Measurements from ENCODE around the gene FKBP1A. TPM values are rescaled to one million over a fixed set of nuclear protein-coding genes. Genes with fewer than 3 reads are reported as not detected.

FKBP1A gene
- total and polyA plus RNA-seq, 9 donors = 64.7 to 697 (median 154) TPM

DNA sequence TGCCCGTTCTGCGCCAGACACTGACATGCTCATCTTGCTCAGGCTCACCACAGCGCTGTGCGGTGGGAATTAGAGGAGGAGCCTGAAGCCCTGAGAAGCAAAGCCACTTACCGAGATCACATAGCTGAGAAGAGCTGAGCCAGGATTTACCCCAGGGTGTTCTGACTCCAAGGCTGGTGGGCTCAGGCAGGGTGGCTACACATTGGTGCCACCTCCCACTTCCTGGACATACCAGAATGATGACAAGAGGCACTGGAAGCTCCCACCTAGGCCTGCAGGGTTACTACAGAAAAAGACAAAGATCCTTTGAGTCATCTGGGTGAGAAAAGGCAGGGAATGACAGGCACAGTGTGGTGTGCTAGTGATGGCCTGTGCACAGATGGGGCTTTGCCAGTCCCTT is 24.4 kb upstream of the FKBP1A start:
- TF ChIP-seq EP300 (IDR thresholded peaks at IDR 0.05) (no peak), POLR2A (IDR thresholded peaks at IDR 0.05) (no peak)
- TF ChIP-seq, protein P1, sequence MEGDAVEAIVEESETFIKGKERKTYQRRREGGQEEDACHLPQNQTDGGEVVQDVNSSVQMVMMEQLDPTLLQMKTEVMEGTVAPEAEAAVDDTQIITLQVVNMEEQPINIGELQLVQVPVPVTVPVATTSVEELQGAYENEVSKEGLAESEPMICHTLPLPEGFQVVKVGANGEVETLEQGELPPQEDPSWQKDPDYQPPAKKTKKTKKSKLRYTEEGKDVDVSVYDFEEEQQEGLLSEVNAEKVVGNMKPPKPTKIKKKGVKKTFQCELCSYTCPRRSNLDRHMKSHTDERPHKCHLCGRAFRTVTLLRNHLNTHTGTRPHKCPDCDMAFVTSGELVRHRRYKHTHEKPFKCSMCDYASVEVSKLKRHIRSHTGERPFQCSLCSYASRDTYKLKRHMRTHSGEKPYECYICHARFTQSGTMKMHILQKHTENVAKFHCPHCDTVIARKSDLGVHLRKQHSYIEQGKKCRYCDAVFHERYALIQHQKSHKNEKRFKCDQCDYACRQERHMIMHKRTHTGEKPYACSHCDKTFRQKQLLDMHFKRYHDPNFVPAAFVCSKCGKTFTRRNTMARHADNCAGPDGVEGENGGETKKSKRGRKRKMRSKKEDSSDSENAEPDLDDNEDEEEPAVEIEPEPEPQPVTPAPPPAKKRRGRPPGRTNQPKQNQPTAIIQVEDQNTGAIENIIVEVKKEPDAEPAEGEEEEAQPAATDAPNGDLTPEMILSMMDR (IDR thresholded peaks at IDR 0.05) = no peak
- Histone ChIP-seq H3K36me3 (no peaks in the 10 kb centered on the region), H3K27ac (no peak overlapping the region), H3K9me3 (no peaks in the 10 kb centered on the region), H3K27me3 (no peaks in the 10 kb centered on the region), H3K4me3 (no peak overlapping the region), H3K4me1 (ENCODE audit: insufficient read depth) (no peaks in the 10 kb centered on the region)
- no peak for DNase-seq
- WGBS, 3 donors = 52 to 57% (median 55%) methylated on average over 5 of the region's 5 CpGs
- intact Hi-C loops (cut with DNase I) = no loop called here

- no peak for DNase-seq
- 62 to 79% (median 71%) methylated on average over 8 of the region's 8 CpGs for WGBS, 3 donors
- no peak overlapping the region for H3K4me3 ChIP-seq
- TF ChIP-seq POLR2A (IDR thresholded peaks at IDR 0.05) (no peak), EP300 (IDR thresholded peaks at IDR 0.05) (no peak)
- TF ChIP-seq, protein P1 (IDR thresholded peaks at IDR 0.05) = no peak
- H3K27me3 ChIP-seq = no peaks in the 10 kb centered on the region
- H3K4me1 ChIP-seq (ENCODE audit: insufficient read depth) = no peaks in the 10 kb centered on the region
- H3K9me3 ChIP-seq = no peaks in the 10 kb centered on the region
- intact Hi-C loops (cut with DNase I) = no loop called here
- H3K27ac ChIP-seq = no peak overlapping the region
- H3K36me3 ChIP-seq = no peaks in the 10 kb centered on the region
These were observed 23.0 kb upstream of the FKBP1A start for GRCh38 chr20:1415667-1416468.

DNA sequence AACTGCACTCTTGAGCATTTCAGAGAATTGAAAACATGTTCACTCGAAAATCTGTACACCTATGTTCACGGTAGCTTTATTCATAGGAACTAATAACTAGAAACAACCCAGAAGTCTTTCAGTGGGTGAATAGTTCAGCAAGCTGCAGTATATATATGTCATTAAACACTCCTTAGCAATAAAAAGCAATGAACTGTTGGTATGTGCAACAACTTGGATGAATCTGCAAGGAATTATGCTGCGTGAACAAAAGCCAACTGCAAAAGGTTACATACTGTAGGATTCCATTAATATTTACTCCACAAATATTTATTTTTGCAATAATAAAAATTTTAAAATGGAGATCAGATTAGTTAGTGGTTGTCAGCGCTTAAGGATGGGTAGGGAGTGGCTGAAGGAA is 22.1 kb upstream of the FKBP1A start:
- no peaks in the 10 kb centered on the region for H3K9me3 ChIP-seq
- intact Hi-C loops (cut with DNase I) = no loop called here
- no peak for DNase-seq
- TF ChIP-seq, protein P1 (IDR thresholded peaks at IDR 0.05) = no peak
- no peak for TF ChIP-seq POLR2A (IDR thresholded peaks at IDR 0.05)
- TF ChIP-seq EP300 (IDR thresholded peaks at IDR 0.05) = no peak
- no peak overlapping the region for H3K4me3 ChIP-seq
- WGBS, 3 donors = 64 to 76% (median 71%) methylated on average over 4 of the region's 4 CpGs
- H3K36me3 ChIP-seq = no peaks in the 10 kb centered on the region
- no peaks in the 10 kb centered on the region for H3K27me3 ChIP-seq
- no peaks in the 10 kb centered on the region for H3K4me1 ChIP-seq (ENCODE audit: insufficient read depth)
- H3K27ac ChIP-seq = no peak overlapping the region

- Histone ChIP-seq H3K4me1 (ENCODE audit: insufficient read depth) (no peaks in the 10 kb centered on the region), H3K27me3 (no peaks in the 10 kb centered on the region), H3K27ac (no peak overlapping the region), H3K36me3 (no peaks in the 10 kb centered on the region), H3K9me3 (no peaks in the 10 kb centered on the region), H3K4me3 (no peak overlapping the region)
- TF ChIP-seq EP300 (IDR thresholded peaks at IDR 0.05) = no peak
- no peak for TF ChIP-seq POLR2A (IDR thresholded peaks at IDR 0.05)
- TF ChIP-seq, protein P1 (IDR thresholded peaks at IDR 0.05) = no peak
- no peak for DNase-seq
- intact Hi-C loops (cut with DNase I) = no loop called here
- WGBS, 3 donors = 30 to 47% (median 37%) methylated on average over 2 of the region's 2 CpGs
These were observed 12.9 kb upstream of the FKBP1A start for GRCh38 chr20:1405801-1406200.
